Ovary (tissue), 3 donors: ENCODE measurements around the gene FOXD2.

ENCODE experiments used
- CTCF ChIP-seq, 3 donors: fragments of 450-650 bp in 2 of 3; fragments of 200-600 bp in 1 of 3; IDR thresholded peaks; one replicate each; pipeline versions ENCODE4 v1.5.1 to v1.8.0; 2016 to 2022; ENCODE audit warnings: antibody characterized with exemption in 3 of 3, mild to moderate bottlenecking in 1 of 3
- EP300 ChIP-seq: sonication (generic); formaldehyde crosslinking; IDR thresholded peaks from one replicate; pipeline ENCODE4 v1.6.1; 2017; ENCODE audit warnings: antibody characterized with exemption
- POLR2A ChIP-seq: fragments of 450-650 bp; IDR thresholded peaks from one replicate; pipeline ENCODE4 v1.6.1; 2017; ENCODE audit warnings: antibody characterized with exemption, mild to moderate bottlenecking, moderate library complexity
- donor health status: DM: no; HTN: no; CAD: no.

GRCh38 chr1:47437447-47438164 is at the start of gene FOXD2:
- TF ChIP-seq CTCF (IDR thresholded peaks at IDR 0.05), result peak; percentile 72 to 90 (median 78)
- no peak for TF ChIP-seq POLR2A
- no peak for TF ChIP-seq EP300
